ENCODE measurements around the gene MAGI2. TPM values are rescaled to one million over a fixed set of nuclear protein-coding genes. Genes with fewer than 3 reads are reported as not detected.

MAGI2 gene
- total RNA-seq, 1 experiment from 2014 or later, result 0.25 TPM

DNA sequence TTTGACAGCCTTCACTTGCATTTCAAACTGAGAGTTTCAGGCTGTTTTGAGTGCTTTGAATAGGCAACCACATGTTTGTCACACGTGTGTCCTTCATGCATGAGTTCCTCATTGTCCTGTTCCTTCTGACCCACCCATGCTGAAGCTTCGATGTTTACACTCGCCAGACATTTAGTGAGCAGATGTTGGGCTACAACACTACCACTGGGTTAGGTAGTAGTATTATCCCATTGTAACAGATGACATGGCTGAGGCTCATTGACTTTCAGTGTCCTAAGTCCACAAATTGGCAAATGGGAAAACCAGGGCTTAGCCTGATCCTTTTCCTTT, 1198.8 kb downstream of the MAGI2 start:
- POLR2A ChIA-PET, result no interaction called here
- H3K4me3 ChIP-seq (ENCODE audit: low read depth, low read length), result no peak overlapping the region
- Mint-ChIP-seq H3K4me1 (ENCODE audit: low read depth, unreplicated experiment) (no peaks in the 10 kb centered on the region), H3K4me3 (ENCODE audit: unreplicated experiment) (no peak overlapping the region), H3K27ac (ENCODE audit: unreplicated experiment) (no peak overlapping the region), H3K36me3 (ENCODE audit: insufficient read depth, unreplicated experiment) (no peaks in the 10 kb centered on the region), H3K9me3 (ENCODE audit: unreplicated experiment) (no peaks in the 10 kb centered on the region), H3K27me3 (ENCODE audit: insufficient read depth, unreplicated experiment) (no peaks in the 10 kb centered on the region)
- intact Hi-C loops (cut with micrococcal nuclease; ENCODE audit: unreplicated experiment), result no loop called here
- no peaks in the 10 kb centered on the region for H3K9me3 ChIP-seq
- no peaks in the 10 kb centered on the region for H3K4me1 ChIP-seq
- DNase-seq, result no peak
- TF ChIP-seq, protein P1, sequence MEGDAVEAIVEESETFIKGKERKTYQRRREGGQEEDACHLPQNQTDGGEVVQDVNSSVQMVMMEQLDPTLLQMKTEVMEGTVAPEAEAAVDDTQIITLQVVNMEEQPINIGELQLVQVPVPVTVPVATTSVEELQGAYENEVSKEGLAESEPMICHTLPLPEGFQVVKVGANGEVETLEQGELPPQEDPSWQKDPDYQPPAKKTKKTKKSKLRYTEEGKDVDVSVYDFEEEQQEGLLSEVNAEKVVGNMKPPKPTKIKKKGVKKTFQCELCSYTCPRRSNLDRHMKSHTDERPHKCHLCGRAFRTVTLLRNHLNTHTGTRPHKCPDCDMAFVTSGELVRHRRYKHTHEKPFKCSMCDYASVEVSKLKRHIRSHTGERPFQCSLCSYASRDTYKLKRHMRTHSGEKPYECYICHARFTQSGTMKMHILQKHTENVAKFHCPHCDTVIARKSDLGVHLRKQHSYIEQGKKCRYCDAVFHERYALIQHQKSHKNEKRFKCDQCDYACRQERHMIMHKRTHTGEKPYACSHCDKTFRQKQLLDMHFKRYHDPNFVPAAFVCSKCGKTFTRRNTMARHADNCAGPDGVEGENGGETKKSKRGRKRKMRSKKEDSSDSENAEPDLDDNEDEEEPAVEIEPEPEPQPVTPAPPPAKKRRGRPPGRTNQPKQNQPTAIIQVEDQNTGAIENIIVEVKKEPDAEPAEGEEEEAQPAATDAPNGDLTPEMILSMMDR (IDR thresholded peaks at IDR 0.05; ENCODE audit: insufficient read depth in 1 of 2, low read depth in 1 of 2, low read length in 1 of 2, severe bottlenecking in 1 of 2, unreplicated experiment in 1 of 2), result no peak
- CTCF ChIA-PET, result no interaction called here
- BruUV-seq (replicated peaks), result no TSS peak
- H3K27me3 ChIP-seq (replicated peaks; ENCODE audit: control insufficient read depth, insufficient read depth, low read length), result no peaks in the 10 kb centered on the region; the same call in 1 of the 2 replicates
- no peaks in the 10 kb centered on the region for H3K36me3 ChIP-seq (ENCODE audit: control insufficient read depth, insufficient read depth, low read length)

DNA sequence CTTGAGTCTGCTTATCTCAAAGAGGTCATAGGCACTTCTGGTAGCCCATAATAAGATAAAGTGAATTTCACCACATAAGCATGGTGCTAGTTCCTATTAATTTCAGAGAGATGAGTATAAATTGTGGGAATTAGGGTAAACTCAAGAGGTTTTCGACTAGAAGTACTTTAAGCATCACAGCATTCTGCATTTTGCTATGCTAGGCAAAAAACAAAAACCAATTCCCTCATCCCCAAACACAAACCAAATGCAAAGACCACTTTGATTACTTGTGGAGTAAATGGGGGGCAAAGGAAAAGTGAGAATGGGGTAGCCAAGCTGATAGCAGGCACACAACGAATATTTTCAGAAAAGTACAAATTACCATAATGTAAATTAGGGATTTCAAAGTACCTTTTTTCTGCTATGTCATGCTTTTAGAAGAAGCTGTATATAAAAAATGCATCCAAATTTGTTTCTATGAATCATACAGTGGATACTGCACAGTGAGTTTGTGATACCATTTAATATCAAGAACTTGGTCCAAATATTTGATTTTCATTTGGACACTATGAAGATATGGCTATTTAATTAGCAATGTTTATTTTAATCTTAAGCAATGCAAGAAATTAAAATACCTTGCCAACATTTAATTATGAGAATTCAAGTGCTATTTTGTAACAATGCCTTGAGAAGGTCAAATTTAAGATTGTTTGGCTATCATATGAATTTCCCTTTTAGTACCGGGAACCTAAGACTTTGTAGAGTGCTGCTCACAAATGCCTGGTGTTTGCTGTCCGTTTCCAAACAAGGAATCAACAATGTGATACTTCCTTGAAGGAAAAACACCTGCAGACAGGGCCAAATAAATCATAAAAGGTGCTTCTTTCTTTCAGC, 1199.4 kb downstream of the MAGI2 start:
- Mint-ChIP-seq H3K4me3 (ENCODE audit: unreplicated experiment) (no peak overlapping the region), H3K36me3 (ENCODE audit: insufficient read depth, unreplicated experiment) (no peaks in the 10 kb centered on the region), H3K9me3 (ENCODE audit: unreplicated experiment) (no peaks in the 10 kb centered on the region), H3K27ac (ENCODE audit: unreplicated experiment) (no peak overlapping the region), H3K4me1 (ENCODE audit: low read depth, unreplicated experiment) (no peaks in the 10 kb centered on the region), H3K27me3 (ENCODE audit: insufficient read depth, unreplicated experiment) (no peaks in the 10 kb centered on the region)
- CTCF ChIA-PET, result no interaction called here
- intact Hi-C loops (cut with micrococcal nuclease; ENCODE audit: unreplicated experiment), result no loop called here
- no peaks in the 10 kb centered on the region for H3K9me3 ChIP-seq
- POLR2A ChIA-PET, result no interaction called here
- H3K36me3 ChIP-seq (ENCODE audit: control insufficient read depth, insufficient read depth, low read length), result no peaks in the 10 kb centered on the region
- H3K27me3 ChIP-seq (replicated peaks; ENCODE audit: control insufficient read depth, insufficient read depth, low read length), result no peaks in the 10 kb centered on the region; the same call in 1 of the 2 replicates
- no peak overlapping the region for H3K4me3 ChIP-seq (ENCODE audit: low read depth, low read length)
- no peaks in the 10 kb centered on the region for H3K4me1 ChIP-seq
- no peak for DNase-seq
- BruUV-seq (replicated peaks), result no TSS peak
- TF ChIP-seq, protein P1 (IDR thresholded peaks at IDR 0.05; ENCODE audit: insufficient read depth in 1 of 2, low read depth in 1 of 2, low read length in 1 of 2, severe bottlenecking in 1 of 2, unreplicated experiment in 1 of 2), result no peak

DNA sequence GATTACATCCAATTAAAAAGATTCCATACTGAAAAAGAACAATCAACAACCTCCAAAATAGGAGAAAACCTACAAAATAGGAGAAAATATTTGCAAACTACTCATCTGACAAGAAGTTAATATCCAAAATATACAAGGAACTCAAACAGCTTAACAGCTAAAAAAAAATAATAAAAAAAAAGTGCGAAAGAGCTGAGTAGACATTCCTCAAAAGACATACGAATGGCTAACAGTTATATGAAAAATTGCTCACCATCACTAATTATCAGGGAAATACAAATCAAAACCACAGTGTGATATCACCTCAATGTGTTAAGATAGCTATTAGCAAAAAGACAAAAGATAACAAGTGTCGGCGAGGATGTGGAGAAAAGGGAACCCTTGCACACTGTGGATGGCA, 1204.6 kb downstream of the MAGI2 start:
- Mint-ChIP-seq H3K4me1 (ENCODE audit: low read depth, unreplicated experiment) (no peaks in the 10 kb centered on the region), H3K4me3 (ENCODE audit: unreplicated experiment) (no peak overlapping the region), H3K36me3 (ENCODE audit: insufficient read depth, unreplicated experiment) (no peaks in the 10 kb centered on the region), H3K9me3 (ENCODE audit: unreplicated experiment) (peaks cover 18% of the 10 kb centered on the region), H3K27ac (ENCODE audit: unreplicated experiment) (no peak overlapping the region), H3K27me3 (ENCODE audit: insufficient read depth, unreplicated experiment) (no peaks in the 10 kb centered on the region)
- no peak overlapping the region for H3K4me3 ChIP-seq (ENCODE audit: low read depth, low read length)
- TF ChIP-seq, protein P1 (IDR thresholded peaks at IDR 0.05; ENCODE audit: insufficient read depth in 1 of 2, low read depth in 1 of 2, low read length in 1 of 2, severe bottlenecking in 1 of 2, unreplicated experiment in 1 of 2), result no peak
- BruUV-seq (replicated peaks), result no TSS peak
- DNase-seq, result no peak
- H3K36me3 ChIP-seq (ENCODE audit: control insufficient read depth, insufficient read depth, low read length), result no peaks in the 10 kb centered on the region
- H3K9me3 ChIP-seq, result 0 out of 2 replicates have a peak, but pooled peaks cover 3% of the 10 kb centered on the region
- H3K4me1 ChIP-seq, result no peaks in the 10 kb centered on the region
- ChIA-PET CTCF (no interaction called here), POLR2A (no interaction called here)
- no peaks in the 10 kb centered on the region for H3K27me3 ChIP-seq (replicated peaks; ENCODE audit: control insufficient read depth, insufficient read depth, low read length)
- intact Hi-C loops (cut with micrococcal nuclease; ENCODE audit: unreplicated experiment), result no loop called here
